Dermis blood vessel endothelial cell (primary cell): ENCODE data around the gene RANBP3. TPM values are rescaled to one million over a fixed set of nuclear protein-coding genes. Genes with fewer than 3 reads are reported as not detected.
"Not testable (repeated sequence)": the region's sequence is repeated elsewhere in the genome, so short reads cannot be mapped to it uniquely, and the experiment has no call there.

ENCODE experiments used
- DNase-seq: peaks from one replicate; pipeline ENCODE4 v3.0.0; 2010
- total RNA-seq: library from RNA; depleted of rRNA; stranded (reverse); fragments of >200 nt; gene quantifications from 2 replicates; pipeline ENCODE4 v1.2.3, GENCODE V29; 2014

RANBP3 gene
- total RNA-seq, 1 donor from 2014 or later = 39.0 TPM

GRCh38 chr19:5897189-5897969 lies 80.6 kb downstream of the RANBP3 start:
- no peak for DNase-seq

- DNase-seq = no peak
Observed at GRCh38 chr19:5896365-5897076, 81.4 kb downstream of the RANBP3 start.

- DNase-seq = no peak
Observed at GRCh38 chr19:5895890-5896289, 82.0 kb downstream of the RANBP3 start.

- DNase-seq = no peak
Observed at GRCh38 chr19:5895409-5895808, 82.5 kb downstream of the RANBP3 start.

- no peak for DNase-seq
Observed at GRCh38 chr19:5894704-5895349, 83.1 kb downstream of the RANBP3 start.

GRCh38 chr19:5893907-5894703 lies 83.8 kb downstream of the RANBP3 start:
- no peak for DNase-seq

GRCh38 chr19:5893296-5893903 lies 84.5 kb downstream of the RANBP3 start:
- DNase-seq = no peak

GRCh38 chr19:5892772-5893275 lies 85.1 kb downstream of the RANBP3 start:
- DNase-seq = no peak

GRCh38 chr19:5891938-5892771 lies 85.8 kb downstream of the RANBP3 start:
- DNase-seq = peak; percentile 67

GRCh38 chr19:5891572-5891937 lies 86.4 kb downstream of the RANBP3 start:
- no peak for DNase-seq

- no peak for DNase-seq
Observed at GRCh38 chr19:5890099-5890498, 87.8 kb downstream of the RANBP3 start.

GRCh38 chr19:5889288-5889971 lies 88.5 kb downstream of the RANBP3 start:
- no peak for DNase-seq

- DNase-seq = not testable (repeated sequence)
Observed at GRCh38 chr19:5884065-5884811, 93.7 kb downstream of the RANBP3 start.

GRCh38 chr19:5883157-5883873 lies 94.6 kb downstream of the RANBP3 start:
- DNase-seq = not testable (repeated sequence)

GRCh38 chr19:5882421-5882968 lies 95.4 kb downstream of the RANBP3 start:
- no peak for DNase-seq

GRCh38 chr19:5881543-5882299 lies 96.2 kb downstream of the RANBP3 start:
- DNase-seq = no peak

- no peak for DNase-seq
Observed at GRCh38 chr19:5880604-5881078, 97.3 kb downstream of the RANBP3 start.

- no peak for DNase-seq
Observed at GRCh38 chr19:5880196-5880595, 97.7 kb downstream of the RANBP3 start.
